Measurements from ENCODE around the gene RASD2.

DNA sequence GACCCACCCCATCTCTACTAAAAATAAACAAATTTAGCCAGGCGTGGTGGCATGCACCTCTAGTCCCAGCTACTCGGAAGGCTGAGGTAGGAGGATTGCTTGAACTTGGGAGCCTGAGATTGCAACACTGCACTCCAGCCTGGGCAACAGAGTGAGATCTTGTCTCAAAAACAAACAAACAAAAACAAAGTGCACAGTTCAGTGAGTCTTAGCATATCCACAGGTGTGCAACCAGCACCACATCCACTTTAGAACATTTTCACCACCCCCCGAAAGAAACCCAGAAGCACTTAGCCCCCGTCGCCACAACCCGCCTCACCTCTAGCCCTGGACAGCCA is 49.1 kb downstream of the RASD2 start:
- TF ChIP-seq, protein P1, sequence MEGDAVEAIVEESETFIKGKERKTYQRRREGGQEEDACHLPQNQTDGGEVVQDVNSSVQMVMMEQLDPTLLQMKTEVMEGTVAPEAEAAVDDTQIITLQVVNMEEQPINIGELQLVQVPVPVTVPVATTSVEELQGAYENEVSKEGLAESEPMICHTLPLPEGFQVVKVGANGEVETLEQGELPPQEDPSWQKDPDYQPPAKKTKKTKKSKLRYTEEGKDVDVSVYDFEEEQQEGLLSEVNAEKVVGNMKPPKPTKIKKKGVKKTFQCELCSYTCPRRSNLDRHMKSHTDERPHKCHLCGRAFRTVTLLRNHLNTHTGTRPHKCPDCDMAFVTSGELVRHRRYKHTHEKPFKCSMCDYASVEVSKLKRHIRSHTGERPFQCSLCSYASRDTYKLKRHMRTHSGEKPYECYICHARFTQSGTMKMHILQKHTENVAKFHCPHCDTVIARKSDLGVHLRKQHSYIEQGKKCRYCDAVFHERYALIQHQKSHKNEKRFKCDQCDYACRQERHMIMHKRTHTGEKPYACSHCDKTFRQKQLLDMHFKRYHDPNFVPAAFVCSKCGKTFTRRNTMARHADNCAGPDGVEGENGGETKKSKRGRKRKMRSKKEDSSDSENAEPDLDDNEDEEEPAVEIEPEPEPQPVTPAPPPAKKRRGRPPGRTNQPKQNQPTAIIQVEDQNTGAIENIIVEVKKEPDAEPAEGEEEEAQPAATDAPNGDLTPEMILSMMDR (IDR thresholded peaks at IDR 0.05), result no peak
- no peak for TF ChIP-seq POLR2A (IDR thresholded peaks at IDR 0.05)

Data from Peyer's patch (tissue), 4 donors.